Psoas muscle (tissue), 8 donors: Measurements from ENCODE around the gene PODN. TPM values are rescaled to one million over a fixed set of nuclear protein-coding genes. Genes with fewer than 3 reads are reported as not detected.

Experiments
- ATAC-seq, 4 donors: fragments of 200-7000 bp; cut with Tn5 transposase; one replicate each; pipeline ENCODE4 v1.9.1; 2020; ENCODE audit warnings: moderate library complexity in 3 of 4, mild to moderate bottlenecking in 2 of 4
- DNase-seq, 2 donors: peaks; one replicate each; pipeline ENCODE4 v3.0.0-alpha.2; 2020
- H3K27ac ChIP-seq: fragments of 200-600 bp; one replicate; pipeline ENCODE4 v1.8.0; 2022
- H3K27me3 ChIP-seq, 3 donors: fragments of 200-600 bp in 1 of 3; one replicate each; pipeline versions ENCODE4 v1.6.1 to v1.8.0; 2013 to 2022; ENCODE audit warnings: low read length in 2 of 3, mild to moderate bottlenecking in 2 of 3, moderate library complexity in 1 of 3; ENCODE audit not compliant: insufficient read depth in 3 of 3
- H3K36me3 ChIP-seq, 2 donors: fragments of 200-600 bp in 1 of 2; one replicate each; pipeline versions ENCODE4 v1.6.1 to v1.8.0; 2013 to 2022; ENCODE audit warnings: low read depth in 1 of 2, mild to moderate bottlenecking in 1 of 2, moderate library complexity in 1 of 2; ENCODE audit not compliant: insufficient read depth in 1 of 2
- H3K4me1 ChIP-seq: fragments of 200-600 bp; one replicate; pipeline ENCODE4 v1.8.0; 2022
- H3K4me3 ChIP-seq: fragments of 200-600 bp; one replicate; pipeline ENCODE4 v1.8.0; 2022; ENCODE audit warnings: mild to moderate bottlenecking
- H3K9me3 ChIP-seq: fragments of 200-600 bp; one replicate; pipeline ENCODE4 v1.8.0; 2022
- WGBS, 3 donors: extraction: QIAGEN DNeasy Blood & Tissue Kit; methylation state at CpG; one replicate each; pipeline versions ENCODE4 v1.1.6 to v1.1.7; 2013; 5-methylcytosine and 5-hydroxymethylcytosine counted together
- intact Hi-C, 2 donors: fragments of 100-400 bp; cut with DNase I; formaldehyde crosslinking; loops; one replicate each; pipeline versions ENCODE4 v1.11.0 to v1.14.2; 2022
- polyA plus RNA-seq, 3 donors: library from polyadenylated mRNA; stranded (reverse); fragments of 200-250 nt; gene quantifications; one replicate each; pipeline ENCODE4 v1.2.3, GENCODE V29; 2013
- total RNA-seq, 4 donors: library from RNA; stranded (reverse); fragmentation: NEBNext Ultra II Directional in 2 of 4; extraction: Animal tissue kit (Norgen Biotek cat#: 25700) in 2 of 4; gene quantifications; one replicate each; pipeline versions ENCODE4 v1.2.1 to v1.2.4, GENCODE V29; 2021 to 2023
- TF ChIP-seq, protein P1 (sequence below): fragments of 200-600 bp; IDR thresholded peaks from one replicate; pipeline ENCODE4 v1.8.0; 2022; ENCODE audit warnings: antibody characterized with exemption
- donor health status: healthy with polysubstance abuse.
- donor health status: DM: no; HTN: no; CAD: no; lungs with moderate emphysema.
- donor health status: Bipolar disorder and iron deficiency.
- donor health status: healthy.
- donor health status: DM: yes; HTN: yes; CAD: no.
- donor health status: DM: no; HTN: no; CAD: no.
- donor health status: DM: no; HTN: no; CAD: no.
- donor health status: DM: yes; HTN: yes; CAD: no.

PODN gene
- total and polyA plus RNA-seq, 7 donors: 3.0 to 27.1 (median 7.2) TPM

DNA sequence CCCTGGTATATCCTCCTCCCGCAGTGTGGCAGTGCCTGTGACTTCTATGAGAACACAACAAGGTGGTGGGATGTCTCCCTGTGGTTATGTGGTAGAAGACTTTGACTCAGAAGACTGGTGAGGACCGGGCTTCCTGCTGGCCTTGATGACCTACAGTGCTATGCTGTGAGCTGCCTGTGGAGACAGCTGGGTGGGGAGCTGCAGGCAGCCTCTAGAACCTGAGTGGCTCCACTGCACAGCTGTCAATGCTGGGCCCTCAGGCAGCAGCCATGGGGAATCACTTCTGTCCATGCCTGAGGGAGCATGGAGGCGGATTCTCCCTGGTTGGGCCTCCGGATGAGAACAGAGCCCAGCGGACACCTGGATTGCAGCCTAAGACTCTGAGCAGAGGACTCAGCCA, 65.5 kb downstream of the PODN start:
- Histone ChIP-seq H3K27ac (no peak overlapping the region), H3K4me3 (no peak overlapping the region), H3K9me3 (no peaks in the 10 kb centered on the region), H3K27me3 (no peaks in the 10 kb centered on the region), H3K36me3 (no peaks in the 10 kb centered on the region), H3K4me1 (peaks cover 4% of the 10 kb centered on the region)
- WGBS, 3 donors: 73 to 78% (median 74%) methylated on average over 5 of the region's 5 CpGs
- ATAC-seq: no peak
- DNase-seq: no peak
- TF ChIP-seq, protein P1, sequence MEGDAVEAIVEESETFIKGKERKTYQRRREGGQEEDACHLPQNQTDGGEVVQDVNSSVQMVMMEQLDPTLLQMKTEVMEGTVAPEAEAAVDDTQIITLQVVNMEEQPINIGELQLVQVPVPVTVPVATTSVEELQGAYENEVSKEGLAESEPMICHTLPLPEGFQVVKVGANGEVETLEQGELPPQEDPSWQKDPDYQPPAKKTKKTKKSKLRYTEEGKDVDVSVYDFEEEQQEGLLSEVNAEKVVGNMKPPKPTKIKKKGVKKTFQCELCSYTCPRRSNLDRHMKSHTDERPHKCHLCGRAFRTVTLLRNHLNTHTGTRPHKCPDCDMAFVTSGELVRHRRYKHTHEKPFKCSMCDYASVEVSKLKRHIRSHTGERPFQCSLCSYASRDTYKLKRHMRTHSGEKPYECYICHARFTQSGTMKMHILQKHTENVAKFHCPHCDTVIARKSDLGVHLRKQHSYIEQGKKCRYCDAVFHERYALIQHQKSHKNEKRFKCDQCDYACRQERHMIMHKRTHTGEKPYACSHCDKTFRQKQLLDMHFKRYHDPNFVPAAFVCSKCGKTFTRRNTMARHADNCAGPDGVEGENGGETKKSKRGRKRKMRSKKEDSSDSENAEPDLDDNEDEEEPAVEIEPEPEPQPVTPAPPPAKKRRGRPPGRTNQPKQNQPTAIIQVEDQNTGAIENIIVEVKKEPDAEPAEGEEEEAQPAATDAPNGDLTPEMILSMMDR: no peak
- intact Hi-C loops: no loop called here

DNA sequence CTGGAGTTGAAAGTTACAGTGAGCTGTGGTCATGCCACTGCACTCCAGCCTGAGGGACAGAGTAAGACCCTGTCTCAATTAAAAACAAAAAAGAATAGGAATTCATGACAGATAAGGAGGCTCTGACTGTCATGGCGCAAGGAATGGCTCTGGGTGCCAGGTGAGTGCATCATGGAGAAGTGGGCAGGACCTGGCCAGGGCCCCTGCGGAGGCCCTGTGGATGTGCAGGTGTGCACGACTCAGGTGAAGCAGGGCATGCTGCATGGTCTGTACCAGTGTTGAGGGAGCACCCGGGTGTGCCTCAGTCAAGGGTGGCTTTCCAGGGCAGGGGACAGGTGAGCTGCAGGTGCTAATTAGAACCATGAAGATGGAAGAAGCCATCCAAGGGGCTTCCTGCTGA, 66.4 kb downstream of the PODN start:
- H3K27ac ChIP-seq: no peak overlapping the region
- DNase-seq: no peak
- WGBS, 3 donors: 86 to 93% (median 91%) methylated on average over 4 of the region's 4 CpGs
- no peaks in the 10 kb centered on the region for H3K36me3 ChIP-seq
- intact Hi-C loops: no loop called here
- no peaks in the 10 kb centered on the region for H3K27me3 ChIP-seq
- no peak overlapping the region for H3K4me3 ChIP-seq
- ATAC-seq: no peak
- H3K4me1 ChIP-seq: peaks cover 1% of the 10 kb centered on the region
- H3K9me3 ChIP-seq: no peaks in the 10 kb centered on the region
- TF ChIP-seq, protein P1: no peak

DNA sequence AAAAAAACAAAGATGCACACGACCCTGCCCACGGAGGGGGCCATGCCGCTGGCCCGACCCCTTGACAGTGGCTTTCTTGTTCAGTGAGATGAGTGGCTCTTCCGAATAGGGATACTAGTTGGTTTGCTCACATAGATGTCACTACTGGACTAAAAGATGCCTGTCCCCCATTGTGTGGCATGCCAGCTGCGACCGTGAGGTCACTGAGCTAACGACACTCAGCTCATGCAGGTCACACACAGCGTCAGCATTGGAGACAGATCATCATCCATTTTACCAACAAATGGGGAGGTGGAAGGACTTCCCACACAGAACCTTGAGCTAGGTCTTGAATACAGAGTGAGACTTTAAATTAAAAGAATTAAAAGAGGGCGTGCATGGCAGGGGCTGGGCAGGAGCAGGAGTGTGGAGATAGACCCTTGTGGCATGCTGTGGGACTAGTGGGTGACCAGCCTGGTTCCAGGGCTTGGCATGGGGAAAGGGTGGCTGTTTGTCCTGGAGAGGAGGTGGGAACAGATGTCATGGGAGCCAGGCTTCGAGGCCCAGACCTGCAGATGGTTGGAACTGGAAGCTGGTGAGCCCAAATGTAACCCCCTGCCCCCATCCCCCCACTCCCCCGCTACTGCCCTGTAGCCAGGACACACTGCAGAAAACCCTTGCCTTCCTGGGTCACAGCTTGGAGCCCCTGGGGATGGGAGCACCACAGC, 68.0 kb downstream of the PODN start:
- intact Hi-C loops: no loop called here
- Histone ChIP-seq H3K27me3 (no peaks in the 10 kb centered on the region), H3K36me3 (no peaks in the 10 kb centered on the region), H3K9me3 (no peaks in the 10 kb centered on the region), H3K27ac (no peak overlapping the region), H3K4me3 (no peak overlapping the region), H3K4me1 (no peaks in the 10 kb centered on the region)
- DNase-seq: peak in 1 of 2 donors; percentile 23
- TF ChIP-seq, protein P1: no peak
- 72 to 74% (median 74%) methylated on average over 11 to 12 of the region's 12 CpGs for WGBS, 3 donors
- ATAC-seq: no peak

DNA sequence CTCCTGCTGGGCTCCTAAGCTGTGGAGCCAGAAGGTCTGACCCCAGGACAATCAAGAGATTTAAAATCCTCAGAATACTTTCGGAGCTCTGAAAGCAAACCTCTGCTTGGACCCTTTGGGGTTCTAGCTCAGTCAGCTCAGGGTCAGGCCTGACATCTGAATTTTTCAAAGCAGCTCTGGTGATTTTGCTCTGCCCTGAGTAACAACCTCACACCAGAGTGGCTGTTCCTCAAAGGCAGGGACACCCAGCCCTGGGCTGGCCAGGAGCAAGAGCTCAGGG, 68.5 kb downstream of the PODN start:
- no peak for ATAC-seq
- Histone ChIP-seq H3K27ac (no peak overlapping the region), H3K9me3 (no peaks in the 10 kb centered on the region), H3K36me3 (no peaks in the 10 kb centered on the region), H3K4me1 (no peaks in the 10 kb centered on the region), H3K4me3 (no peak overlapping the region), H3K27me3 (no peaks in the 10 kb centered on the region)
- 74 to 94% (median 91%) methylated on average over 1 of the region's 1 CpG for WGBS, 3 donors
- intact Hi-C loops: no loop called here
- peak in 1 of 2 donors; percentile 28 for DNase-seq
- TF ChIP-seq, protein P1: no peak
